DLD1 (cell line): ENCODE measurements around the gene PSMC4.
"Not testable (repeated sequence)": the region's sequence is repeated elsewhere in the genome, so short reads cannot be mapped to it uniquely, and the experiment has no call there.

Source experiments
- in situ Hi-C: cut with HindIII; loops from 2 replicates; pipeline ENCODE4 v1.10.0; 2017; ENCODE audit warnings: low sequenced_read_pairs

The PSMC4 gene

GRCh38 chr19:39941615-39942365 is 29.2 kb upstream of the PSMC4 start:
- in situ Hi-C loops, result loop anchor here (25.0 kb wide), 1 partner anchor 154 kb away; the partner anchor contains the start of gene LEUTX

- in situ Hi-C loops, result loop anchor here (25.0 kb wide), 1 partner anchor 155 kb away; the partner anchor contains the start of gene LEUTX
Measured at GRCh38 chr19:39942366-39942730, 28.6 kb upstream of the PSMC4 start.

- in situ Hi-C loops, result loop anchor here (25.0 kb wide), 1 partner anchor 156 kb away; the partner anchor contains the start of gene LEUTX
Measured at GRCh38 chr19:39943586-39943985, 27.4 kb upstream of the PSMC4 start.

GRCh38 chr19:39946532-39946931 is 24.4 kb upstream of the PSMC4 start:
- in situ Hi-C loops, result loop anchor here (25.0 kb wide), 1 partner anchor 159 kb away; the partner anchor contains the start of gene LEUTX

- in situ Hi-C loops, result loop anchor here (25.0 kb wide), 1 partner anchor 162 kb away; the partner anchor contains the start of gene LEUTX
Measured at GRCh38 chr19:39949026-39949747, 21.8 kb upstream of the PSMC4 start.

- in situ Hi-C loops, result no loop called here
Measured at GRCh38 chr19:39951065-39951650, 19.8 kb upstream of the PSMC4 start.

- in situ Hi-C loops, result no loop called here
Measured at GRCh38 chr19:39951686-39952085, 19.3 kb upstream of the PSMC4 start.

GRCh38 chr19:39953915-39954314 is 17.1 kb upstream of the PSMC4 start:
- in situ Hi-C loops, result no loop called here

- in situ Hi-C loops, result not testable (repeated sequence)
Measured at GRCh38 chr19:39957886-39958285, 13.1 kb upstream of the PSMC4 start.

GRCh38 chr19:39958942-39959341 is 12.0 kb upstream of the PSMC4 start:
- in situ Hi-C loops, result not testable (repeated sequence)

- in situ Hi-C loops, result not testable (repeated sequence)
Measured at GRCh38 chr19:39959407-39959806, 11.6 kb upstream of the PSMC4 start.

- in situ Hi-C loops, result no loop called here
Measured at GRCh38 chr19:39963898-39964297, 7.1 kb upstream of the PSMC4 start.

GRCh38 chr19:39966617-39967016 is 4.3 kb upstream of the PSMC4 start:
- in situ Hi-C loops, result no loop called here

- in situ Hi-C loops, result no loop called here
Measured at GRCh38 chr19:39967561-39967960, 3.4 kb upstream of the PSMC4 start.

- in situ Hi-C loops, result no loop called here
Measured at GRCh38 chr19:39968789-39969188, 2.2 kb upstream of the PSMC4 start.

- in situ Hi-C loops, result no loop called here
Measured at GRCh38 chr19:39969266-39969665, 1.7 kb upstream of the PSMC4 start.

GRCh38 chr19:39969681-39970424 is 1.1 kb upstream of the PSMC4 start:
- in situ Hi-C loops, result no loop called here

GRCh38 chr19:39970425-39970674 is 615 bp upstream of the PSMC4 start:
- in situ Hi-C loops, result no loop called here

GRCh38 chr19:39971380-39972035 is 543 bp downstream of the PSMC4 start:
- in situ Hi-C loops, result no loop called here

- in situ Hi-C loops, result no loop called here
Measured at GRCh38 chr19:39974377-39975155, 3.6 kb downstream of the PSMC4 start.
